Parathyroid adenoma (tissue), 2 donors: Measurements from ENCODE around the gene EEIG2.

ENCODE experiments used
- H2AFZ ChIP-seq: fragments of 300-600 bp; sonication (generic); one replicate; pipeline ENCODE4 v1.7.0; 2017; ENCODE audit warnings: antibody characterized with exemption, mild to moderate bottlenecking
- H3K27ac ChIP-seq: fragments of 300-600 bp; sonication (generic); one replicate; pipeline ENCODE4 v1.7.0; 2017
- H3K27me3 ChIP-seq: fragments of 300-600 bp; sonication (generic); one replicate; pipeline ENCODE4 v1.7.0; 2017; ENCODE audit warnings: low read length; ENCODE audit not compliant: control insufficient read depth, insufficient read depth
- H3K36me3 ChIP-seq: fragments of 300-600 bp; sonication (generic); one replicate; pipeline ENCODE4 v1.7.0; 2017; ENCODE audit warnings: low read length; ENCODE audit not compliant: control insufficient read depth, insufficient read depth
- H3K4me1 ChIP-seq: fragments of 300-600 bp; sonication (generic); one replicate; pipeline ENCODE4 v1.7.0; 2017; ENCODE audit warnings: control low read depth
- H3K4me2 ChIP-seq: fragments of 300-600 bp; sonication (generic); one replicate; pipeline ENCODE4 v1.7.0; 2017; ENCODE audit warnings: low read length
- H3K4me3 ChIP-seq: fragments of 300-600 bp; sonication (generic); one replicate; pipeline ENCODE4 v1.7.0; 2017; ENCODE audit warnings: low read depth, low read length
- H3K79me2 ChIP-seq: fragments of 300-600 bp; sonication (generic); one replicate; pipeline ENCODE4 v1.7.0; 2017; ENCODE audit warnings: control low read depth
- H3K9ac ChIP-seq: fragments of 300-600 bp; sonication (generic); one replicate; pipeline ENCODE4 v1.7.0; 2017; ENCODE audit warnings: mild to moderate bottlenecking
- H3K9me3 ChIP-seq: fragments of 300-600 bp; sonication (generic); one replicate; pipeline ENCODE4 v1.7.0; 2017; ENCODE audit warnings: low read length; ENCODE audit not compliant: control insufficient read depth
- TF ChIP-seq, protein P1 (sequence below): fragments of 300-600 bp; sonication (generic); IDR thresholded peaks from one replicate; pipeline ENCODE4 v1.7.0; 2017; ENCODE audit warnings: antibody characterized with exemption, mild to moderate bottlenecking
- donor health status: primary hyperparathyroidism.

The EEIG2 gene

GRCh38 chr1:108583757-108584427 lies 24.0 kb downstream of the EEIG2 start:
- no peak overlapping the region for H3K4me2 ChIP-seq
- H3K36me3 ChIP-seq: no peaks in the 10 kb centered on the region
- TF ChIP-seq, protein P1, sequence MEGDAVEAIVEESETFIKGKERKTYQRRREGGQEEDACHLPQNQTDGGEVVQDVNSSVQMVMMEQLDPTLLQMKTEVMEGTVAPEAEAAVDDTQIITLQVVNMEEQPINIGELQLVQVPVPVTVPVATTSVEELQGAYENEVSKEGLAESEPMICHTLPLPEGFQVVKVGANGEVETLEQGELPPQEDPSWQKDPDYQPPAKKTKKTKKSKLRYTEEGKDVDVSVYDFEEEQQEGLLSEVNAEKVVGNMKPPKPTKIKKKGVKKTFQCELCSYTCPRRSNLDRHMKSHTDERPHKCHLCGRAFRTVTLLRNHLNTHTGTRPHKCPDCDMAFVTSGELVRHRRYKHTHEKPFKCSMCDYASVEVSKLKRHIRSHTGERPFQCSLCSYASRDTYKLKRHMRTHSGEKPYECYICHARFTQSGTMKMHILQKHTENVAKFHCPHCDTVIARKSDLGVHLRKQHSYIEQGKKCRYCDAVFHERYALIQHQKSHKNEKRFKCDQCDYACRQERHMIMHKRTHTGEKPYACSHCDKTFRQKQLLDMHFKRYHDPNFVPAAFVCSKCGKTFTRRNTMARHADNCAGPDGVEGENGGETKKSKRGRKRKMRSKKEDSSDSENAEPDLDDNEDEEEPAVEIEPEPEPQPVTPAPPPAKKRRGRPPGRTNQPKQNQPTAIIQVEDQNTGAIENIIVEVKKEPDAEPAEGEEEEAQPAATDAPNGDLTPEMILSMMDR: no peak
- H2AFZ ChIP-seq: no peak overlapping the region
- no peaks in the 10 kb centered on the region for H3K27me3 ChIP-seq
- peaks cover 3% of the 10 kb centered on the region for H3K79me2 ChIP-seq
- H3K4me1 ChIP-seq: peaks cover 4% of the 10 kb centered on the region
- no peaks in the 10 kb centered on the region for H3K9me3 ChIP-seq
- H3K9ac ChIP-seq: no peak overlapping the region
- H3K27ac ChIP-seq: no peak overlapping the region
- H3K4me3 ChIP-seq: no peak overlapping the region

- H3K4me3 ChIP-seq: no peak overlapping the region
- no peak overlapping the region for H3K4me2 ChIP-seq
- H3K9me3 ChIP-seq: no peaks in the 10 kb centered on the region
- H3K4me1 ChIP-seq: peaks cover 4% of the 10 kb centered on the region
- H3K9ac ChIP-seq: no peak overlapping the region
- TF ChIP-seq, protein P1: no peak
- H3K27ac ChIP-seq: no peak overlapping the region
- no peaks in the 10 kb centered on the region for H3K27me3 ChIP-seq
- no peaks in the 10 kb centered on the region for H3K36me3 ChIP-seq
- H3K79me2 ChIP-seq: peaks cover 3% of the 10 kb centered on the region
- H2AFZ ChIP-seq: no peak overlapping the region
Observed at GRCh38 chr1:108584428-108584856, 24.5 kb downstream of the EEIG2 start.

DNA sequence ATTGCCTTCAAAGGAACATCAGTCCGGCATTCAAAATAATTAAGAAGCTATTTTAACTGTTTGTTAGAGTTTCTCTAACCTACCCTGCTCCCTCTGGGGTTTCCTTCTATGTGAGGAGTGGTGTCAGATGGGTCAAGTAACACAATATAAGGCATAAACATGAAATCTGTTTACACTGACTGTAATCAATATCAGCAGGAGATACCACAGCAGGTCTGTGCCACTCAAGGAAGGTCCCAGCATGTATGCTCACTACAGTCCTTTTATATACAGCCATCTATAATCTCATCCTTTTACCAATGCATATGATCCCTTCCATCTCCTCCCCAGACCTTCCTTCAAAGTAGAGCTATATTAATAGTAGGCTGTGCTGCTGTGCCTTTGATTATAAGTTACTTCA lies 25.4 kb downstream of the EEIG2 start:
- Histone ChIP-seq H3K4me2 (no peak overlapping the region), H3K4me1 (peaks cover 4% of the 10 kb centered on the region), H3K9me3 (no peaks in the 10 kb centered on the region), H3K36me3 (no peaks in the 10 kb centered on the region), H3K79me2 (no peaks in the 10 kb centered on the region), H2AFZ (no peak overlapping the region), H3K27me3 (no peaks in the 10 kb centered on the region), H3K9ac (no peak overlapping the region), H3K4me3 (no peak overlapping the region), H3K27ac (no peak overlapping the region)
- TF ChIP-seq, protein P1: no peak

- H3K9ac ChIP-seq: no peak overlapping the region
- no peak overlapping the region for H3K4me3 ChIP-seq
- peaks cover 4% of the 10 kb centered on the region for H3K79me2 ChIP-seq
- H3K4me1 ChIP-seq: peaks cover under 1% of the 10 kb centered on the region
- no peaks in the 10 kb centered on the region for H3K36me3 ChIP-seq
- TF ChIP-seq, protein P1: no peak
- no peak overlapping the region for H2AFZ ChIP-seq
- no peaks in the 10 kb centered on the region for H3K27me3 ChIP-seq
- H3K4me2 ChIP-seq: no peak overlapping the region
- no peak overlapping the region for H3K27ac ChIP-seq
- H3K9me3 ChIP-seq: no peaks in the 10 kb centered on the region
Observed at GRCh38 chr1:108590441-108590840, 30.5 kb downstream of the EEIG2 start.

DNA sequence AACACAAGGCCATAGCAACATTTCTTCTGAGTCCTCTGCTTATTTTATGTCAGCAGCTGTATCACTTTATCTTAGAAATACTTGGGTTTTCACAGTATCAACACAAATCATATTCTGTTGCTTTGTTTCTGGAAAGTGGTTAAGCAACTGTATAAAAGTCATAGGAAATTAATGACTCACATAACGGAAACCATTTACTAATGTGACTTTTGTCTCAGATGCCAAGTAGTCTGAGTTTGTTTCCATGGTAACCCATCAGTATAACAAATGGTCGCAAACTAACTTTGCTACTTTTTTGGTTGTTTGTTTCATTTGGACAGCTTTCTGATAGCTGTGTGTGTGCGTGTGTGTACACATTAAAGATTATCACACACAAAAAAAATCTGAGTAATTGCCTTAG lies 31.1 kb downstream of the EEIG2 start:
- TF ChIP-seq, protein P1: no peak
- Histone ChIP-seq H3K4me1 (no peaks in the 10 kb centered on the region), H3K27ac (peak overlapping the region; percentile 51), H3K36me3 (no peaks in the 10 kb centered on the region), H3K79me2 (peaks cover 4% of the 10 kb centered on the region), H3K4me3 (no peak overlapping the region), H3K9ac (no peak overlapping the region), H3K4me2 (no peak overlapping the region), H3K9me3 (no peaks in the 10 kb centered on the region), H2AFZ (no peak overlapping the region), H3K27me3 (no peaks in the 10 kb centered on the region)
